Smooth muscle cell of the brain vasculature (primary cell): ENCODE data around the gene OSBPL5.

ENCODE experiments used
- DNase-seq: peaks from one replicate; pipeline ENCODE4 v3.0.0-alpha.2; 2012; ENCODE audit warnings: low read depth, low spot score

Gene OSBPL5

GRCh38 chr11:3052567-3052966 lies 112.5 kb downstream of the OSBPL5 start:
- no peak for DNase-seq

DNA sequence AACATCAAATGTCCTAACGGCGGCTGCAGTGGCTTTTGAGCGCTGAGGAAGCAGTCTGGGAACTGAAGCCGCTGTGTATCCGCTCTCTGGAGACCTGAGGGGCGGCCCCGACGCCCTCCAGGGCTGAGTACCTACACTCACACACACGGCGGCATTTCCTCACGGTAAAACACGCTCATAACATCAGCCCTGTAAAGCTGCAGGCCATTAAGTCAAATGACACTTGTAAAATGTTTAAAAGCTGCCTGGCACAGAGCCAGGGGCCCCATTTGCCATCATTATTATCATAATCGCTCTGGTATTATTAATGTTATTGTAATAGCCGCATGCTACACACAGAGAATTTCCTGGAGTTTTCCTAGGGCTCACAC lies 113.0 kb downstream of the OSBPL5 start:
- no peak for DNase-seq

DNA sequence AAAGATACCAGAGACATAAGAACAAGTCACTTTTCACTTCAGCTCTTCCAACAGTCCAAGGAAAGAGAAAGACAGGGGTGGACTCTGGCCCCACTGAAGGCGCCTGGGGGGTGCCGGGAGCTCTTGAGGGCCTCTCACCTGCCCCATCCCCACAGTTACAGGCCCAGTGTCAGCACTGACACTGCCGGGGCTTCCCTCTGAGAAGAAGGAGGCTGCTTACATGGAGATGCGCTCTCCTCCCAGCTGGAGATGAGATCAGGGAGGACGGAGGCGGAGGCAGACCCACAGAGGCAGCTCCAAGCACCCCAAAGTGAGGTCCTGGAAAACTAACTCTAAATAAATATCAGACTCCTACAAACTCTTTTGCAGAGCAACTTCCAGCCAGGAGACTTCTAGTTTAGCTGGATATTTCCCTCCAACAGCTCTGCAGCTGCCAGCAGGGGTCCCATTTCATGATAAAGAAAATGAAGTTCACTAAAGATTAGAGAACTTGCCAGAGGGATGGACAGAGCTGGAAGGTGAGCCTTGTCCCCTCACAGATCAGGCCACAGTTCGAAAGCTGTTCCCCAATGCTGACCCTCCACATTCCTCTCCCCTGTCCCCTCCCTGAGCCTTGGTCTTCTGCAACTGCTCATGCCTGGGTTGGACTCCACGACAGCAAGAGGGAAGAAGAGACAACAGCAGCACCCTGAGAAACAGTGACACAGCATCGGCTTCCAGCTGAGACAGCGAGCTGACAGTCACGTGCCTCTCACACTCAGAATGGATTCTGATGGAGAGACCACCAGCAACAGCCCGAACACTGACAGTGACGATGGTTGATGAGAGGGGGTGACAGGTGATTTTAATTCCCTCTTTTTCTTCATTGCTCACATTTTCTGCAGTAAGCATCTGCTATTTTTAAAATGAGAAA lies 113.7 kb downstream of the OSBPL5 start:
- DNase-seq, result no peak

- no peak for DNase-seq
Observed at GRCh38 chr11:3050386-3051195, 114.5 kb downstream of the OSBPL5 start.

GRCh38 chr11:3049430-3050243 lies 115.5 kb downstream of the OSBPL5 start:
- DNase-seq, result peak; percentile 93

- DNase-seq, result no peak
Observed at GRCh38 chr11:3047637-3048036, 117.5 kb downstream of the OSBPL5 start.

DNA sequence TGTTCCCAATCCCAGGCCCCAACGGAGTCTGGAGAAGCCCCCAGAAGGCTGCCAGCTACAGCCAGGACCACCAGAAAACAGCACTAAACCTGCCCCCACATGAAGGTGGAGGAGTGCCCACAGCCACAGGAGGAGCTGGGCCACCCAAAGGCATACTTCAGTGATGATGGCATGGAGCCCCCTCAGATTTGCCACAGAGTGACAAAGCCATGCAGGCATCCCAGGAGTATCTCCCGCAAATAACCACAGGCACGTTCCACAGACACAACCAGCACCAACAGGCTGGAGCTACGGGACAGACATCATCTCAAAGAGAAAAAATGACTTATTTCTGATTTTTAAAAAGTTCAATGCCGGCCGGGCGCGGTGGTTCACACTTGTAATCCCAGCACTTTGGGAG lies 118.5 kb downstream of the OSBPL5 start:
- no peak for DNase-seq

DNA sequence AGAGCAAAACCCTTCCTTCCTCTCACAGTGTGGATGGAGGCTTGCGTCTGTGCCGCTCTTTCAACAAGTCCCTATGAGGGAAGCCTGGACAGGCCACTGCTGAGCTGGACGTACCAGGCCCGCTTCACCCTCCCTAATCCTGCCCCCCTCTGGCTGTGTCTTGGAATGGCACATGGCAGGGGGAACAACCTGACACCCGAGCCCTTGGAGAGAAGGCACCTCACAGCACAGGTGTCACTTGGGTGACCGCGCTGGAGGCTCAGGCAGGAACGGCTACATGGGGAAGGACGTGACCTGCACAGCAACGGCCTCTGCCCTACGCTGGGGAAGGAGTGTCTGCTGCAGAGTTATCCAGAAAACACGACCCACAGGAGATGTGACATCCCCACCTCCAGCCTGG lies 118.9 kb downstream of the OSBPL5 start:
- DNase-seq, result no peak

DNA sequence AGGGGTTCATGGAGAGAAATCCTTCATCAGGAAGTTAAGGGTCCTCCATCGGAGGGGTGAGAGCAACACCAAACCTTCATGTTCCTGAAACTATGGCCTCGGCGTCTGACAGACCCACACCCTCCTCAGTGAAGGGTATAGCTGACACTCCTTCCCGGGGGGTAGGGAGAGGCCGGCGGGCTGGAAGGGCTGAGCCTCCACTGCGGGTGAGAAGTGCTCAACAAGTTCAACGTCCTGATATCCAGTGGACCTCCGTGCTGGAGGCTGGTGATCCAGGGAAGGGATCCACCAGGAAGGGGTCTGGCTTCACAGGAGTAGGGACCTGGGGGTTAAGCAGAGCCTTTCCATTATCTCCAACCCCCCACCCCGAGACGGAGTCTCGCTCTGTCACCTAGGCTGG lies 120.2 kb downstream of the OSBPL5 start:
- no peak for DNase-seq

DNA sequence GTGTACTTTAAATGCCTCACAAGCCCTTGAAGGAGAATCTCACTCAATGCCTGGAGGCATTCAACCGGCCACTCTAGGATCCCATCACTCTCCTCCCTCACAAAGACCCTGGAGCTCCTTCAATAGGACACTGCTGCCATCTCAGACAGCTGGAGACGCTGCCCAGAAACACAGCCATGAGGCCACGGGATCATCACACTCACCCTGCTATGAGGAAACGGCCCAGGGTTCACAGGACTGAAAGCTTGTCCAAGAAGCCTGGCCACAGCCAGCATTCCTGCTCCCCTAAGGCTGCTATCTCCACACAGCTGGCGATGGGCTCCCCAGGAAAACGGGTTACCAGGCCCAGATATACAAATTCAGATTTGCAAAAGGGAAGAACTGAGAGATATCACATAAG lies 121.1 kb downstream of the OSBPL5 start:
- no peak for DNase-seq

DNA sequence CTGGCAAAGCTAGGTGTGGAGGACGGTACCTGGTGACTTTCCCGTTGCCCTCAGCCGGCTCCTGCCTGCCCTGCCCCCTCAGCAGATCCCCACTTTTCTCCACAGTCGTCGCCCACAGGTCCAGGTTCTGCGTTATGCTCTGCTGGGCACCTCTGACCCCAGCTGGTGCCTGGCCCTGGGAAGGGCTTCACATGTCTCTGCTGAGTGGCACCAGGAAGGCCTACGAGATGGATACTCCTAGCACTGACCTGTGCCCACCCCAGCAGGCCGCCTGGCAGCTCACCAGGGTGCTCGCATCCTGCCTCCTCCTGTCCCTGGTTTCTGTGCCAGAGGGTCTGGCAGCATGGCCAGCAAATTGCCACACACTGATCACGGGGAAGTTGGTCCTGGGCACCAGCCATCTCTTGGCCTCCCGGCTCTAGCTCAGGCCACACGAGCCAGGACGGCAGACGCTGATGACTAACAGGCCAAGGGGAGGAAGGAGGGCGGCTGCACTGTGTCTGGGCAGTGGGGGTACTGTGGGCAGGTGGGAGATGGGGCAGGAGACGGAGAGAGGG lies 121.7 kb downstream of the OSBPL5 start:
- DNase-seq, result no peak

- no peak for DNase-seq
Observed at GRCh38 chr11:3042496-3043314, 122.4 kb downstream of the OSBPL5 start.

- no peak for DNase-seq
Observed at GRCh38 chr11:3041699-3042441, 123.2 kb downstream of the OSBPL5 start.

DNA sequence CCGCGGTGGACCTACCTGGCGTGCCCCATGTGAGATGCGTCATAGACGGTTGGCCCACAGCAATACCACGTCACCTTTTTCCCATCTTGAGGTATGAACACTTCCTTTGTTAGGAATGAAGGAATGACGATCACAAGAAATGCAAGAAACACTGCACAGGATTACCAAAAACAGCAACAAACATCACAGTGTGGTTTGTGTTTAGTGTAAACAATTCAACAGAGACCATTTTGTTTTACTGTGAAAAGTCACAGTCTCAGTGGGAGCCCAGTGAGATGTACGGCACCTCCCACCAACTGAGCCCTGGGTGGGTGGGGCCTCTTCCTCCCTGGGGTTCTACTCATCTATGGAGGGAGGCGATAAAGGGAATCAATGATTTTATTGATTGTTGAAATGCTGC lies 124.2 kb downstream of the OSBPL5 start:
- DNase-seq, result no peak

DNA sequence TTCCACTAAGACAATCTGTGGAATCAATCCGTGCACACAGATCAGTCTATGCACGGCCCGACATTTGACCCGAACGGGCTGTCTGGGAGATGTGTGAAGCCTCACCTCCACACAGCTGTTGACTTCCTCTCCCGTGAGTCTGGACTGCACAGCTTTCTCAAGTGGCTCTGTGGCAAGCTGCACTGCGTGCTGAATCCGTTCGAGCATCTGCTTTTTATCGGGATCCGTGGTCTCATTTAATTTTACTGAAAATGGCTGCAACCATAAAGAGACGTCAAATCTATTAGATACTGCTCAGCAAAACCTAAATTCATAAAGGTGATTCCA lies 127.2 kb downstream of the OSBPL5 start:
- DNase-seq, result no peak
